Loucy (cell line): ENCODE measurements around the gene LRRC15.

Experiments used
- EZH2phosphoT487 ChIP-seq: fragments of 200-600 bp; IDR thresholded peaks from 2 replicates; pipeline ENCODE4 v1.6.1; 2018; ENCODE audit warnings: antibody characterized with exemption, mild to moderate bottlenecking, moderate library complexity, borderline replicate concordance
- TF ChIP-seq, protein P1 (sequence below): fragments of 200-600 bp; sonication (generic); conservative IDR thresholded peaks from 2 replicates; pipeline ENCODE4 v1.5.1; 2014; ENCODE audit warnings: mild to moderate bottlenecking, antibody characterized with exemption, low read length

DNA sequence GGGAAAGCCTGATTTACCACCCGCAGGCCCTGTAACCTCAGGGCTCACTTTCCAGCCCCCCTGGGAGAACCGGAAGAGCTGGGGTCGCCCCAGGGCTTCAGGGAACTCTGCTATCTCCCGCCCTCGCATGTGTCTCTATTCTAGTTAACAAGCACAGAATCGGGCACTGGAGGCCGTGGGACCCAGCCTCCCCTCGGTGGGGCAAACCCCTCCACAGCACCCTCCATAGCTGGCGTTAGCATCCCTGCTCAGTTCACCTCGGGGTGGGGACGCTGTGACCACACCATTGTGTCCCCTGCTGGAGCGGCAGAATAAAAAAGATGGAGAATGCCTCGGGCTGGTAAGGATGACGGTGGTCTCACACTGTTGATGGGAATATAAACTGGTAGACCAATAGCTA lies 3.5 kb upstream of the LRRC15 start:
- TF ChIP-seq, protein P1, sequence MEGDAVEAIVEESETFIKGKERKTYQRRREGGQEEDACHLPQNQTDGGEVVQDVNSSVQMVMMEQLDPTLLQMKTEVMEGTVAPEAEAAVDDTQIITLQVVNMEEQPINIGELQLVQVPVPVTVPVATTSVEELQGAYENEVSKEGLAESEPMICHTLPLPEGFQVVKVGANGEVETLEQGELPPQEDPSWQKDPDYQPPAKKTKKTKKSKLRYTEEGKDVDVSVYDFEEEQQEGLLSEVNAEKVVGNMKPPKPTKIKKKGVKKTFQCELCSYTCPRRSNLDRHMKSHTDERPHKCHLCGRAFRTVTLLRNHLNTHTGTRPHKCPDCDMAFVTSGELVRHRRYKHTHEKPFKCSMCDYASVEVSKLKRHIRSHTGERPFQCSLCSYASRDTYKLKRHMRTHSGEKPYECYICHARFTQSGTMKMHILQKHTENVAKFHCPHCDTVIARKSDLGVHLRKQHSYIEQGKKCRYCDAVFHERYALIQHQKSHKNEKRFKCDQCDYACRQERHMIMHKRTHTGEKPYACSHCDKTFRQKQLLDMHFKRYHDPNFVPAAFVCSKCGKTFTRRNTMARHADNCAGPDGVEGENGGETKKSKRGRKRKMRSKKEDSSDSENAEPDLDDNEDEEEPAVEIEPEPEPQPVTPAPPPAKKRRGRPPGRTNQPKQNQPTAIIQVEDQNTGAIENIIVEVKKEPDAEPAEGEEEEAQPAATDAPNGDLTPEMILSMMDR: no peak
- TF ChIP-seq EZH2phosphoT487: no peak
